Measurements from ENCODE around the gene MTCL1.

Gene MTCL1

DNA sequence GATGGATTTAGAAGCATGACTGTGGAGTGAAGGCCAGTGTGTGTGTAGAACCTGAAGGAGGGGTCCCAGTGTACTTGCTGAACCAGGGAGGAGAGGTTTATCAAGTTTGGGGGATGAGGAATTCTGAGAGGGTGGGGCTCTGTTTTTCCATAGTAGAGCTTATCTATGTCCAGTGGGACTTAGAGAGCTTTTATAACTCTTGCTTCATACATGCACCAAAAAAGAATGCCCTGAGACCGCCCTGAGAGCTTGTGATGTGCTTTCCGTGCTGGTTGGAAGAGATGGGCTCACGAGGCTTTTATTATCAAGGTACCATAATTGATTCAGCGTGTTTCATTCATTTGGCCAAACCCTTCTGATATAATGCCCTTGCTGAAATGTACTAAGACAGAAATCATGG lies 100.2 kb downstream of the MTCL1 start:
- Histone ChIP-seq H3K9ac (ENCODE audit: low read depth, low read length) (no peak overlapping the region), H3K27ac (ENCODE audit: low read length) (no peak overlapping the region), H3K9me3 (ENCODE audit: insufficient read depth, low read length, severe bottlenecking) (no peaks in the 10 kb centered on the region), H3K4me2 (ENCODE audit: insufficient read depth, low read length) (no peak overlapping the region), H4K20me1 (ENCODE audit: insufficient read depth, low read length) (no peaks in the 10 kb centered on the region), H3K4me1 (ENCODE audit: insufficient read depth, low read length) (peaks cover 14% of the 10 kb centered on the region), H2AFZ (ENCODE audit: low read depth, low read length) (no peak overlapping the region), H3K4me3 (ENCODE audit: low read depth in 1 of 2, low read length in 2 of 2) (no peak overlapping the region), H3K36me3 (ENCODE audit: insufficient read depth, low read length) (no peaks in the 10 kb centered on the region), H3K79me2 (ENCODE audit: insufficient read depth, low read length) (no peaks in the 10 kb centered on the region), H3K27me3 (ENCODE audit: insufficient read depth, low read length, poor library complexity) (no peaks in the 10 kb centered on the region)
- no peak for ATAC-seq (ENCODE audit: insufficient read depth, low read depth)
- TF ChIP-seq, protein P1, sequence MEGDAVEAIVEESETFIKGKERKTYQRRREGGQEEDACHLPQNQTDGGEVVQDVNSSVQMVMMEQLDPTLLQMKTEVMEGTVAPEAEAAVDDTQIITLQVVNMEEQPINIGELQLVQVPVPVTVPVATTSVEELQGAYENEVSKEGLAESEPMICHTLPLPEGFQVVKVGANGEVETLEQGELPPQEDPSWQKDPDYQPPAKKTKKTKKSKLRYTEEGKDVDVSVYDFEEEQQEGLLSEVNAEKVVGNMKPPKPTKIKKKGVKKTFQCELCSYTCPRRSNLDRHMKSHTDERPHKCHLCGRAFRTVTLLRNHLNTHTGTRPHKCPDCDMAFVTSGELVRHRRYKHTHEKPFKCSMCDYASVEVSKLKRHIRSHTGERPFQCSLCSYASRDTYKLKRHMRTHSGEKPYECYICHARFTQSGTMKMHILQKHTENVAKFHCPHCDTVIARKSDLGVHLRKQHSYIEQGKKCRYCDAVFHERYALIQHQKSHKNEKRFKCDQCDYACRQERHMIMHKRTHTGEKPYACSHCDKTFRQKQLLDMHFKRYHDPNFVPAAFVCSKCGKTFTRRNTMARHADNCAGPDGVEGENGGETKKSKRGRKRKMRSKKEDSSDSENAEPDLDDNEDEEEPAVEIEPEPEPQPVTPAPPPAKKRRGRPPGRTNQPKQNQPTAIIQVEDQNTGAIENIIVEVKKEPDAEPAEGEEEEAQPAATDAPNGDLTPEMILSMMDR (IDR thresholded peaks at IDR 0.05; ENCODE audit: borderline replicate concordance, extremely low read depth, low read length, poor library complexity, severe bottlenecking), result no peak
- no peak for TF ChIP-seq EZH2 (IDR thresholded peaks at IDR 0.05; ENCODE audit: borderline replicate concordance, low read depth, low read length, severe bottlenecking)
- no peak for DNase-seq

DNA sequence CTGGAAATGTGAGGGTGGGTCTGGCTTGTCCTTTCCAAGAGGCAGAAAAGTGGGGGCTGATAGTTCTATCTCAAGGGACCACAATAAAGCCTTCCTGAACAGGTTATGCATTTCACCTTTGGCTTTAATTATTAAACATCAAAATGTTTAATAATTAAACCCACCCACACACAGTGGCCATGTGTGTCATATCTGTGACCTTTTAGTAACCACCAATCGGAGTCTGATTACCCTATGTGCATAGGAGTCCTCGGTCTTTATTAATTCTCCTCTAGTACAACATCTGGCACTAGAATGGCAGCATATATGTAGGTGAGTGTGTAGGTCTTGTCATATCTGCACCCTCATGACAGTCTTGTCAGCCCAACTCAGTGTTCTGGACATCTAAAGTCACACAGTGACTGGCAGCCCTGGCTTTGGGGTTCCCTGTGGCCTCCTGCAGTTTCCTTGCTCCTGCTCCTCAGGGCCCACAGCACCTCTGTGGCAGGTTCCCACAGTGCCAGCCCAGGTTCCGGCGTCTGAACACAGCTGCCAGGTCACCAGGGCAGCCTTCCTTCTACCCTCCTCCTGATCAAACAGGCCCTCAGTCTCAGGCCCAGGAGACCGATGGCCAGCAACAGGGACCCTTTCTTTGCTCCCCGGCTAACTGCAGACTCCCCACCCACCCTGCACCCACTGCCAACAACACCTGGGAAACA lies 100.9 kb downstream of the MTCL1 start:
- H3K27me3 ChIP-seq (ENCODE audit: insufficient read depth, low read length, poor library complexity), result no peaks in the 10 kb centered on the region
- H3K9me3 ChIP-seq (ENCODE audit: insufficient read depth, low read length, severe bottlenecking), result no peaks in the 10 kb centered on the region
- TF ChIP-seq EZH2 (IDR thresholded peaks at IDR 0.05; ENCODE audit: borderline replicate concordance, low read depth, low read length, severe bottlenecking), result no peak
- TF ChIP-seq, protein P1 (IDR thresholded peaks at IDR 0.05; ENCODE audit: borderline replicate concordance, extremely low read depth, low read length, poor library complexity, severe bottlenecking), result no peak
- peaks cover 14% of the 10 kb centered on the region for H3K4me1 ChIP-seq (ENCODE audit: insufficient read depth, low read length)
- no peak overlapping the region for H3K27ac ChIP-seq (ENCODE audit: low read length)
- H2AFZ ChIP-seq (ENCODE audit: low read depth, low read length), result no peak overlapping the region
- no peak overlapping the region for H3K4me2 ChIP-seq (ENCODE audit: insufficient read depth, low read length)
- ATAC-seq (ENCODE audit: insufficient read depth, low read depth) (no peak), DNase-seq (no peak)
- H3K36me3 ChIP-seq (ENCODE audit: insufficient read depth, low read length), result no peaks in the 10 kb centered on the region
- H3K79me2 ChIP-seq (ENCODE audit: insufficient read depth, low read length), result no peaks in the 10 kb centered on the region
- H4K20me1 ChIP-seq (ENCODE audit: insufficient read depth, low read length), result no peaks in the 10 kb centered on the region
- no peak overlapping the region for H3K4me3 ChIP-seq (ENCODE audit: low read depth in 1 of 2, low read length in 2 of 2)
- H3K9ac ChIP-seq (ENCODE audit: low read depth, low read length), result no peak overlapping the region

DNA sequence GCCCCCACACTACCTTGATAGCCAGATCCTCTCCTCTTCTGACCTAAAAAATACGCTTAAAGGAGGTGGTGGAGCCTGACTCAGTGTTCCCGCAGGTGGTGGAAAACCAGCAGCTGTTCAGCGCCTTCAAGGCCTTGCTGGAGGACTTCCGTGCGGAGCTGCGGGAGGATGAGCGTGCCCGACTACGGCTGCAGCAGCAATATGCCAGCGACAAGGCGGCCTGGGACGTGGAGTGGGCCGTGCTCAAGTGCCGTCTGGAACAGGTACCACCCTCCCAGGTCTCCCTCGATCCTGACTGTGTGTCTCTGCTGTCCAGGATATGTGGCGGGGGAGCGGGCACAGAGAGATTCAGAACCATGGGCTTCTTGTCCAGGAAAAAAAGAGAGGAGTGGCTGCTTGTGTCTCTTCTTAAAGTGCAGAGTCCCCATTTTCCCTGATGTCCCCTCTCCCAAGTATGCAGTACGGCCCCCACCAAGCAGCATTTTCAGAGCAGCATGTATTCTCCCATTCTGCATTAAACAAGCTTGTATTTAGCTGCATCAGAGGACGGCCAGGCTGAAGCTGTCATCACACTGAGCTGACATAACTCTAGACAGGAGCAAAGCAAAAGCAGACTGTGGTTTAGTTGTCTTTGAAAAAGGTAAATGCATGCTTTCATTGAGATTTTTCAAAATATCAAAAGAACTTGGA lies 101.6 kb downstream of the MTCL1 start:
- H3K4me2 ChIP-seq (ENCODE audit: insufficient read depth, low read length), result no peak overlapping the region
- H2AFZ ChIP-seq (ENCODE audit: low read depth, low read length), result no peak overlapping the region
- H3K4me1 ChIP-seq (ENCODE audit: insufficient read depth, low read length), result peaks cover 14% of the 10 kb centered on the region
- no peak overlapping the region for H3K27ac ChIP-seq (ENCODE audit: low read length)
- no peak for TF ChIP-seq EZH2 (IDR thresholded peaks at IDR 0.05; ENCODE audit: borderline replicate concordance, low read depth, low read length, severe bottlenecking)
- TF ChIP-seq, protein P1 (IDR thresholded peaks at IDR 0.05; ENCODE audit: borderline replicate concordance, extremely low read depth, low read length, poor library complexity, severe bottlenecking), result no peak
- ATAC-seq (ENCODE audit: insufficient read depth, low read depth) (peak; percentile 58), DNase-seq (no peak)
- H3K36me3 ChIP-seq (ENCODE audit: insufficient read depth, low read length), result no peaks in the 10 kb centered on the region
- no peaks in the 10 kb centered on the region for H3K79me2 ChIP-seq (ENCODE audit: insufficient read depth, low read length)
- no peak overlapping the region for H3K4me3 ChIP-seq (ENCODE audit: low read depth in 1 of 2, low read length in 2 of 2)
- no peaks in the 10 kb centered on the region for H3K27me3 ChIP-seq (ENCODE audit: insufficient read depth, low read length, poor library complexity)
- H4K20me1 ChIP-seq (ENCODE audit: insufficient read depth, low read length), result no peaks in the 10 kb centered on the region
- H3K9ac ChIP-seq (ENCODE audit: low read depth, low read length), result no peak overlapping the region
- no peaks in the 10 kb centered on the region for H3K9me3 ChIP-seq (ENCODE audit: insufficient read depth, low read length, severe bottlenecking)
